ENCODE measurements around the gene COX17.

DNA sequence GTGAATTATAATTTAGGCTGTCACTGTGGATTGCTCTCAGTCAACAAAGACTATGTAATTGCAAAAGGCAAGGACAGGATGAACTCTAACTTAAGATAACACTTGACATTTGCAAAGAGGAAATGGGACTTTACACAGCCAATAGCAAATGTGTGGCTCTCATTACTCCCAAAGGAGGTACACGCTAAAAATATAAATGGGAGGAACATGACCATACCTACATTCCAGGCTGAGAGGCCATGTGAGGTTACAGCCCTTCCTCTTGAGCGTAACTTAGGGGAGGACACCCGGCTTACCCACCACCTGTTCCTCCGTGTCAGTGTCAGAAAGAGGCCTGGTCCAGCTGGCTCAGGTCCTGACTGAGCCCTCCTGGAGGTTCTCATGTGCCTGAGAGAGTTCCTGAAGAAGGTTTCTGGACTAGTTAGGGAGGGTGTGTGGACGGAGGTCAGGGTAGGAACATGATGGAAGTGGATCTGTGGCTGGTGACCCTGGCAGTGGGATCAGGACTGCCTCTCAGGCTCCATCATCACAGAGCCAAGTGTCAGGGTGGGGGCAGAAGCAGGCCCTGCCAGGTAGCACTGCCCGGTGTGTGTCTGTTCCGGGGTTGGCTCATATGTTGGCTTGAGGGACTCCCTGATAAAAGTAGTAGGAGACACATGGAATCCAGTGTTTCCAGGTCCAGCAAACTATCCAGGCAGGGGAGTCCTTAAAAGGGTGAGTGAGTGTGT lies 24.7 kb downstream of the COX17 start:
- TF ChIP-seq FOXA1 (IDR thresholded peaks at IDR 0.05), result no peak
- TF ChIP-seq ELF4 (IDR thresholded peaks at IDR 0.05), result no peak
- TF ChIP-seq FOXM1 (IDR thresholded peaks at IDR 0.05; ENCODE audit: borderline replicate concordance), result no peak
- no peak for TF ChIP-seq HDGF (IDR thresholded peaks at IDR 0.05; ENCODE audit: borderline replicate concordance)
- TF ChIP-seq SP1 (IDR thresholded peaks at IDR 0.05), result no peak
- TF ChIP-seq NFRKB (IDR thresholded peaks at IDR 0.05), result no peak
- no peak for TF ChIP-seq ARNT (IDR thresholded peaks at IDR 0.05)

Measured in HEK293T (cell line).